Subcutaneous abdominal adipose tissue (tissue), 5 donors: Measurements from ENCODE around the gene IFITM2.
"Not testable (repeated sequence)": the region's sequence is repeated elsewhere in the genome, so short reads cannot be mapped to it uniquely, and the experiment has no call there.

Experiments used
- H3K27ac ChIP-seq: one replicate; pipeline ENCODE4 v1.7.0; 2013; ENCODE audit warnings: low read depth, mild to moderate bottlenecking, inconsistent platforms, low read length, moderate library complexity
- H3K27me3 ChIP-seq, 5 donors: one replicate each; pipeline ENCODE4 v1.7.0; 2013; ENCODE audit warnings: low read length in 5 of 5, inconsistent platforms in 1 of 5; ENCODE audit not compliant: control insufficient read depth in 5 of 5, insufficient read depth in 4 of 5
- H3K36me3 ChIP-seq, 5 donors: one replicate each; pipeline ENCODE4 v1.7.0; 2013; ENCODE audit warnings: low read length in 5 of 5; ENCODE audit not compliant: control insufficient read depth in 5 of 5, insufficient read depth in 5 of 5
- H3K4me1 ChIP-seq, 5 donors: one replicate each; pipeline ENCODE4 v1.7.0; 2013; ENCODE audit warnings: low read length in 5 of 5, mild to moderate bottlenecking in 3 of 5, moderate library complexity in 1 of 5; ENCODE audit not compliant: control insufficient read depth in 5 of 5, insufficient read depth in 5 of 5
- H3K4me3 ChIP-seq, 5 donors: one replicate each; pipeline ENCODE4 v1.7.0; 2013; ENCODE audit warnings: low read length in 5 of 5, low read depth in 1 of 5
- H3K9ac ChIP-seq, 5 donors: one replicate each; pipeline ENCODE4 v1.7.0; 2013; ENCODE audit warnings: low read length in 5 of 5, mild to moderate bottlenecking in 4 of 5, moderate library complexity in 3 of 5
- H3K9me3 ChIP-seq, 5 donors: one replicate each; pipeline ENCODE4 v1.7.0; 2013; ENCODE audit warnings: low read length in 5 of 5; ENCODE audit not compliant: control insufficient read depth in 5 of 5
- donor health status: healthy.
- donor health status: healthy.
- donor health status: healthy.
- donor health status: healthy.
- donor health status: healthy.

Gene IFITM2

DNA sequence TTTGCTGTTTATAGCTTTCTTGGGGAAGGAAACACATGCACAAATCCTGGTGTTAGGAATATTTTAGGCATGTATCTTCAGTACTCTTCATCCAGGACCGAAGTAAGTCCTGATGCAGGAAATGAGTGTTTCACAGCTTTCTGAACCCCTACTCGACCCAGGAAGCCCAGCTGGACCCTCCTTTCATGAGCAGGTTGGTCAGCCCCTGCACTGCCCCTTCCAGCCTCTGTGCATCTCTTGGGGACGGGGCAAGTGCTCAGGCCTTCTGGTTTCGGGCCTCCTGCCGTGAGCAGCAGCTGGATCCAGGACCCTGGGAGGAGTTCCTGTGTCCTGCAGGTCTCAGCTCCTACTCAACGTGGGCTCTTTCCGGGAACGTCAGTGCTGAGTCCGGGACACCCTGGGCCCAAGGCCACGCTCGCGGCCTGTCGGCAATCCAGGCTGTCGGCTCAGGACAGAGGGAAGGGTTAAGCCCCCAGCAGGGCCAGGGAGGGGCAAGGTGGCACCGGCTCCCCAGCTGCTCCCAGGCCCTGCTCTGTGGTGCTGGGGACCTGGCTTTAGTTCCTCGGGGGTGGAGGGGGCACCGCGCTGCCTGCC is 2.5 kb downstream of the IFITM2 start:
- not testable (repeated sequence) for H3K36me3 ChIP-seq, H3K9me3 ChIP-seq, H3K27me3 ChIP-seq
- Histone ChIP-seq H3K27ac (peak overlapping the region; percentile 74), H3K4me1 (peaks cover 0 to 60% (median 50%) of the 10 kb centered on the region in 5 donors), H3K9ac (peak overlapping the region in 4 of 5 donors; percentile 48 to 77 (median 63)), H3K4me3 (peak overlapping the region; percentile 50 to 90 (median 88))

DNA sequence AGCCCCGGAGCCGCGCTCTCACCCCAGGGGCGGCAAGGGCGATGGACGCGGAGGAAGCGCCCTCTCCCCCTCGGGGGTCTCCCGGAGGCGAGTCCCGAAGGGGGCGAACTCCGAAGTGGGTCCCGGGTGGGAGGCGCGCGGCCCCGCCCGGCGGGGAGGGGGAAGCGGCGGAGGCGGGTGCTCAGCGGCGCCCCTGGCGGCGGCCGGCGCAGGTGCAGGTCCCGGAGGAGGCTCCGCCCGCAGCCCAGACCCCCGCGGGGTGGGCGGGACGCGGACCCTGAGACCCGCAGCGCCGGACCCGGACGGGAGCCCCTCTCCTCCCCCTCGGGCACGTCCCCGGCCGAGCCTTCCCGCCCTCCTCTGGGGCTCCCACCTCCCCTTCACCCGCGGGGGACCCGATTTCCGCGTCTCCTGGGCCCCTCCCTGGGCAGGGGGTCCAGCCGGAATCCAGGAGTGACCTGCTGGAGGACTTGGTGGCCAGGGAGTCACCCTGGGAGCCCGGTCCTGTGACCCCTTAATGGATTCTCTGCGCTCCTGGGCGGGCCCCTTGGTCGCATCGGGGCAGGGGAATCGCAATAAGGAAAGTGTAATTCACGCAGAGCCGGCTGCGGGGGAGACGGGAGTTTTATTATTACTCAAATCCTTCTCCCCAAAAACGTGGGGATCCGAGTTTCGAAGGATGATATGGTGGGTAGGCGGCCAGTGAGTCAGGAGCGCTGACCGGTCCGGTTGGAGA is 3.6 kb downstream of the IFITM2 start:
- not testable (repeated sequence) for H3K36me3 ChIP-seq
- peak overlapping the region in 3 of 5 donors; percentile 29 to 42 (median 35) for H3K4me3 ChIP-seq

DNA sequence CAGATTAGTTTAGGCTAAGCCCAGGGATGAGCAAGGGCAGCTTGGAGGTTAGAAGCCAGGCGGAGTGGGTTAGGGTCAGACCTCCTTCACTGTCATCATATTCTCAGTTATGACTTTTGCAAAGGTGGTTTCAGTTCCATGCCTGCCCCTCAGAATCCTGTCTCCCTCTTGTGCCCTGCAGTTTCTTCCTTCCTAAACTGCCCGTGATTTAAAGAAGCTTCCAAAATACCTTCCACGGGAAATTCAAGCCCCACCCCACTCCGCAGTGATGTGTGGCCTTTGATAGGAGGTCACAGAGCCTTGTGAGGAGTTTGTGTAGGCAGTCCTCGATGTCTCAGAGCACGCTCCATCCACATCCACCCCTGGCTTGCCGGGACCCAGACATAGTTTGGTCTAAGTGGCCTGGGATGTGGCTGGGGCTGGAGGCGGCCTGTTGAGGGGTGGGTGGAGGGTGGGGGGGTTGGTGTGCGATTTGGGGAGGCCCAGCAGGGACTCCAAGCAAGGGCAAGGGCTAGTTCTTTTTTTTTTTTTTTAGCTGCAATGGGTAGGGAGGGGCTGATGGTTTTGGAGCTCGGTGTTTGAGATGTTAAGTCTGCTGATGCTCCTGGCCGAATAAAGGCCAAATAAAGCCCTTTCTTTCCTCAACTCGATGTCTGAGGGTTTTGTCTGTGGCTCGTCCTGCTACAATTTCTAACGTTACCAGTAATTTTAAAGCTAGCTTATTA is 4.6 kb downstream of the IFITM2 start:
- Histone ChIP-seq H3K9me3 (no peaks in the 10 kb centered on the region), H3K9ac (peak overlapping the region in 2 of 5 donors; percentile 16 to 53), H3K36me3 (no peaks in the 10 kb centered on the region), H3K4me3 (peak overlapping the region in 4 of 5 donors; percentile 29 to 50 (median 33)), H3K4me1 (peaks cover 0 to 62% (median 60%) of the 10 kb centered on the region in 5 donors), H3K27ac (peak overlapping the region; percentile 27), H3K27me3 (peaks cover 0 to 22% (median 7%) of the 10 kb centered on the region in 5 donors)

More for the DNA sequence above, 3.6 kb downstream of the IFITM2 start:
- H3K4me1 ChIP-seq: peaks cover 0 to 62% (median 59%) of the 10 kb centered on the region in 5 donors
- H3K9ac ChIP-seq: peak overlapping the region in 1 of 5 donors; percentile 16
- H3K27me3 ChIP-seq: peaks cover 0 to 17% (median 3%) of the 10 kb centered on the region in 5 donors
- H3K9me3 ChIP-seq: not testable (repeated sequence)
- H3K27ac ChIP-seq: peak overlapping the region; percentile 27

DNA sequence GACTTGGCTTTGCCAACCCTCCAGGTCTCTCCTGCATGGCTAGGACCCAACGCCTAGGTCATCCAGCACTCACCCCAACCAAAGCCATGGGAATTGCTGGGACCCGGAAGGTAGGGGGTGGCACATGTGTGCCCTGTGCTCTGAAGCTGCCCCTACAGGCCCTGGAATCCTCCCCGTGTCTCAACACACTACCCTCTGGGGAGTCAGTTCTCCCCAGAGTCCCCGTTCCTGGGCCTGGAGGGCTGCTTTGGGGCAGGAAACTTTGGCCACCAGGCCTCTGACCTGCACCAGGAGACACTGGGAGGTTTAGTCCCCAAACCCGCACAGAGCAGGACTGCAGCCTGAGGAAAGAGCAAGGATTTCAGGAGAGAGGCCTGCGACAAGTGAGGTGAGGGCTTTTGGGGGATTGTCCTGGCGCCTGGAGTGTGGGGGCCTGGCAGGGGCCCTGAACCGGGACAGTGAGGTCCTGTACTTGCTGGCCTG is 5.7 kb downstream of the IFITM2 start:
- H3K4me1 ChIP-seq: peaks cover 0 to 66% (median 57%) of the 10 kb centered on the region in 5 donors
- H3K27ac ChIP-seq: peak overlapping the region; percentile 66
- peaks cover 0 to 27% (median 7%) of the 10 kb centered on the region in 5 donors for H3K27me3 ChIP-seq
- peak overlapping the region in 4 of 5 donors; percentile 45 to 87 (median 66) for H3K4me3 ChIP-seq
- H3K9me3 ChIP-seq: no peaks in the 10 kb centered on the region
- no peaks in the 10 kb centered on the region for H3K36me3 ChIP-seq
- H3K9ac ChIP-seq: peak overlapping the region in 3 of 5 donors; percentile 7 to 69 (median 57)

DNA sequence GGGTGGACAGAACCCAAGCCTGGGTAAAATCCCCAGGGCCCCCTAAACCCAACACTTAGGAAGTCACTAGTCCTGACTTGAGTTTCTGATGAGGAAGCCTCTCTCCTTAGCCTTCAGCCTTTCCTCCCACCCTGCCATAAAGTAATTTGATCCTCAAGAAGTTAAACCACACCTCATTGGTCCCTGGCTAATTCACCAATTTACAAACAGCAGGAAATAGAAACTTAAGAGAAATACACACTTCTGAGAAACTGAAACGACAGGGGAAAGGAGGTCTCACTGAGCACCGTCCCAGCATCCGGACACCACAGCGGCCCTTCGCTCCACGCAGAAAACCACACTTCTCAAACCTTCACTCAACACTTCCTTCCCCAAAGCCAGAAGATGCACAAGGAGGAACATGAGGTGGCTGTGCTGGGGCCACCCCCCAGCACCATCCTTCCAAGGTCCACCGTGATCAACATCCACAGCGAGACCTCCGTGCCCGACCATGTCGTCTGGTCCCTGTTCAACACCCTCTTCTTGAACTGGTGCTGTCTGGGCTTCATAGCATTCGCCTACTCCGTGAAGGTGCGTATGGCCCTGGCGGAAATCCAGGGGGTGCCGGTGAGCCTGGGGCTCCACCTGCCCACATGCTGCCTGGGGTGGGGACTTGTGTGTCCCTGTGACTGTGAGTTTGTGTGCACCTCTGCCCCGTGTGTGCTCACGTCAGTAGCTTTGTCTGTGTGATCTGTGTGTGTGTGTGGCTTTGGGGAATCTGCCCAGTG is 6.4 kb downstream of the IFITM2 start, which contains the start of gene IFITM1:
Gene IFITM1 (plus strand): TSS at position 254 of the 767 bp plus-strand sequence. CDS start 131 bp downstream, at position 385.
- Histone ChIP-seq H3K9me3 (no peaks in the 10 kb centered on the region), H3K4me1 (peaks cover 0 to 64% (median 54%) of the 10 kb centered on the region in 5 donors), H3K36me3 (no peaks in the 10 kb centered on the region), H3K4me3 (peak within 1 kb of the TSS; percentile 40 to 87 (median 68)), H3K27ac (peak within 1 kb of the TSS; percentile 67), H3K9ac (peak within 1 kb of the TSS in 3 of 5 donors; percentile 7 to 69 (median 57)), H3K27me3 (peaks cover 0 to 27% (median 7%) of the 10 kb centered on the region in 5 donors)

DNA sequence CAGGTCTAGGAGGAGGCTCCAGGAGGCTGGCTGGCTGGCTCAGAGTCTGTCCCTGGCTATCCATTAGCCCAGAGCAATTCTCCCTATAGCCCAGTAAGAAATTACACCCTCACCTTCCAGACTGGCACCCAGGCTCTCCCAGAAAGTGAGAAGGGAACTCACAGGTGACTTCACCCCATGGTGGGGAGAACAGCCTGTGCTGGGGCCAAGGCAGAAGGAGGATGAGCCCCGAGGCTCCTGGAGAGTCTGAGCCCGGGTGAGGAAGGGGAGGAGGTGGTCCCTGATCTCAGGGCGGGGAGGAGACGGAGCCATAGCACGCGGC is 6.9 kb downstream of the IFITM2 start:
- peak overlapping the region in 3 of 5 donors; percentile 7 to 69 (median 56) for H3K9ac ChIP-seq
- H3K4me1 ChIP-seq: peaks cover 0 to 62% (median 51%) of the 10 kb centered on the region in 5 donors
- peak overlapping the region; percentile 40 to 87 (median 68) for H3K4me3 ChIP-seq
- H3K9me3 ChIP-seq, H3K36me3 ChIP-seq: not testable (repeated sequence)
- peaks cover 0 to 27% (median 7%) of the 10 kb centered on the region in 5 donors for H3K27me3 ChIP-seq
- peak overlapping the region; percentile 67 for H3K27ac ChIP-seq

DNA sequence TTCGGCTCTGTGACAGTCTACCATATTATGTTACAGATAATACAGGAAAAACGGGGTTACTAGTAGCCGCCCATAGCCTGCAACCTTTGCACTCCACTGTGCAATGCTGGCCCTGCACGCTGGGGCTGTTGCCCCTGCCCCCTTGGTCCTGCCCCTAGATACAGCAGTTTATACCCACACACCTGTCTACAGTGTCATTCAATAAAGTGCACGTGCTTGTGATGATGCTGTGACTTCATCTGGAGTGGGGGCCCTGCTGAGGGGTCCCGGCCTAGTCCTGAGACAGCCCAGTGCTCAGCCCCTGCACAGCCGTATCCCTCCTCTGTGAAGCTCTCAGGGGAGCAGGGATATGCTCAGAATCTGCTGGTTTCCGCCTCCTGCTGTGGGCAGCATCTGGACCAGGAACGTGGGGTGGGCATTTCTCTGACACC is 7.5 kb downstream of the IFITM2 start:
- H3K27ac ChIP-seq: peak overlapping the region; percentile 67
- H3K27me3 ChIP-seq: peaks cover 0 to 27% (median 7%) of the 10 kb centered on the region in 5 donors
- peak overlapping the region; percentile 12 to 87 (median 66) for H3K4me3 ChIP-seq
- H3K9me3 ChIP-seq: no peaks in the 10 kb centered on the region
- peaks cover 0 to 59% (median 47%) of the 10 kb centered on the region in 5 donors for H3K4me1 ChIP-seq
- peaks cover 0 to 2% (median 0%) of the 10 kb centered on the region in 5 donors for H3K36me3 ChIP-seq
- peak overlapping the region in 2 of 5 donors; percentile 56 to 59 for H3K9ac ChIP-seq

DNA sequence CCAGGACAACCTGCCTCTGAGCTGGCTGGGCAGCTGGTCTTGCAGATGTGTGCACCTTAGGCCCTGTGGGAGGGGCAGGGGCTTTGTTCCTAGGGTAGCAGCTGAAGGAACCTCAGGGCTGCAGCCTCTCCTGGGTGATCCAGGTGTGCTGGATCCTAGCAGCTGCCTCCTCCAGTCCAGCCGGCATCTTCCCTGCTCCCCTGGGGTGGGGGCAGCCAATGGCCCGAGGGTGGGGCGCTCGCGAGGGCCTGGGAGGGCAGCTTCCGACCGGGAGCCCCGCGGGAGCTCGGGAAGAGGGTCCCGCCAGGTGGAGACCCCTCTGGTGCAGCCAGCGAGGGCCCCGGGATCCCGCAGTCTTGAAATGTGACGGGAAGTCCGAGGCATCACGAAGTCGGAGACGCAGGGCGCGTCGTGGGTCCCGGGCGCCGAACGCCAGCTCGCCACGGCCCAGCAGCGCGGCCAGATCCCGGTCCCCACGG is 7.9 kb downstream of the IFITM2 start:
- Histone ChIP-seq H3K4me1 (peaks cover 0 to 62% (median 47%) of the 10 kb centered on the region in 5 donors), H3K4me3 (peak overlapping the region; percentile 12 to 87 (median 66)), H3K27me3 (peaks cover 0 to 27% (median 7%) of the 10 kb centered on the region in 5 donors), H3K9ac (peak overlapping the region in 3 of 5 donors; percentile 11 to 59 (median 56)), H3K27ac (peak overlapping the region; percentile 67), H3K9me3 (no peaks in the 10 kb centered on the region), H3K36me3 (peaks cover 0 to 2% (median 0%) of the 10 kb centered on the region in 5 donors)
